BE2C (cell line): ENCODE results near the gene ANKRD60.

Experiments used
- DNase-seq: peaks from one replicate; pipeline ENCODE4 v3.0.0-alpha.2; 2020
- H3K27me3 ChIP-seq: fragments of 250-450 bp; sonication (Bioruptor Pico); 2 replicates; pipeline ENCODE4 v1.5.1; 2020; ENCODE audit warnings: mild to moderate bottlenecking
- H3K36me3 ChIP-seq: fragments of 250-450 bp; sonication (Bioruptor Pico); 2 replicates; pipeline ENCODE4 v1.5.1; 2020; ENCODE audit warnings: mild to moderate bottlenecking
- H3K4me1 ChIP-seq: fragments of 250-450 bp; sonication (Bioruptor Pico); 2 replicates; pipeline ENCODE4 v1.5.1; 2020
- H3K4me3 ChIP-seq: 2 replicates; pipeline ENCODE4 v1.5.1; 2011; ENCODE audit warnings: low read depth, low read length
- H3K9me3 ChIP-seq: fragments of 250-450 bp; sonication (Bioruptor Pico); 2 replicates; pipeline ENCODE4 v1.5.1; 2020
- CTCF ChIP-seq: IDR thresholded peaks from 2 replicates; pipeline ENCODE4 v1.5.1; 2012; ENCODE audit warnings: mild to moderate bottlenecking, low read depth, low read length

ANKRD60 gene

DNA sequence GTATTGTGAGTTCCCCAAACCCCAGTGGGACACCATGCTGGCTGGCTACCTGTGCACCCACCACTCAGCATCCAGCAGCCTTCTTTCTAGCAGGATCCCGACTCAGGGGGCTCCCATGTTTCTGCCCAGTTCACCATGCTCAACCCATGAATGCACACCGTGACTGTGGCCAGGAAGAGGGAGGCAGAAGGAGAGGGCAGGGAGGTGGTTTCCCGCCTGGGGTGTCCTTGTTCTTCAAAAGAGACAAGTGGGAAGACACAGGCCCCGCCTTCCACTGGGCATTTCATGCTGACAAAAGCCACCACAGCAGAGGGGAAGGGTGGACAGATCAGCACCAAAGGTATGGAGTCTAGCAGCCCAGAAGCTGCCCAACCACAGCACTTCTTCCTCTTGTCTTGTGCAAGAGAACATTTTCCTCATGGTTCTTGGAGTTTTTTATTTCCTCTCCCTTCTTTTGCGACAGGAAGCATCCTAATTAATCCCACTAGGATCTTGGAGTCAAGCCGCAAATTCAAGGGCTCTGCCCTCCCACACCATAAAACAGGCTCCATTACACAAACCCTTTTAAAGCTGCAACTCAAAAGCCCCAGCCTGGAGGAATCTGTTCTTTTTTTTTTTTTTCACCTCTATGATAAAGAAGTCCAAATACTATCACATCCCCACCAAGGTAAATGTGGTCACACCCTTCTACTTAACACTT is 13.5 kb upstream of the ANKRD60 start:
- no peak for DNase-seq
- Histone ChIP-seq H3K36me3 (peaks cover 7% of the 10 kb centered on the region), H3K9me3 (no peaks in the 10 kb centered on the region), H3K27me3 (no peaks in the 10 kb centered on the region), H3K4me3 (no peak overlapping the region), H3K4me1 (peaks cover 9% of the 10 kb centered on the region)
- TF ChIP-seq CTCF, result no peak

DNA sequence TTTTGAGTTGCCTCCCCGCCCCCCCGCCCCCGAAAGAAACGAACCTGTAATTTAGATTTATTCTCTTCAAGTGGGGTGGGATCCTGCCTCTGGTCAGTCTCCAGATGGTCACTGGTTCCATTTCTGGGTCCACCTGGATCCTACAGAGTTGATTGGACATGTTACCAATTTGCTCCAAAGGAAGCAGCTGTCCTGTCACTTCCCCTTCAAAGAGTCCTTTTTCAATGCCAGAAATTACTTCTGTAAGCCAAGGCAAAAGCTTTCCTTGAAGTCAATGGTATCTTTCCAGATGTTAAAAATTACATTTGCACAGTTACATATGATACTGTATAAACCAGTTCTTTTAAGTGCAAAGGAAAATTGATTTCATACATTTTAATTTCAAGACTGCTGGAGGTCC is 12.0 kb upstream of the ANKRD60 start:
- TF ChIP-seq CTCF, result no peak
- Histone ChIP-seq H3K4me3 (no peak overlapping the region), H3K36me3 (peaks cover 1% of the 10 kb centered on the region), H3K9me3 (no peaks in the 10 kb centered on the region), H3K4me1 (peaks cover 9% of the 10 kb centered on the region), H3K27me3 (no peaks in the 10 kb centered on the region)
- no peak for DNase-seq

- no peak for TF ChIP-seq CTCF
- peaks cover 9% of the 10 kb centered on the region for H3K4me1 ChIP-seq
- H3K36me3 ChIP-seq, result no peaks in the 10 kb centered on the region
- DNase-seq, result no peak
- H3K4me3 ChIP-seq, result no peak overlapping the region
- no peaks in the 10 kb centered on the region for H3K9me3 ChIP-seq
- H3K27me3 ChIP-seq, result no peaks in the 10 kb centered on the region
Observed at GRCh38 chr20:58239216-58239615, 10.8 kb upstream of the ANKRD60 start.

- DNase-seq, result no peak
- TF ChIP-seq CTCF, result no peak
- H3K27me3 ChIP-seq, result no peaks in the 10 kb centered on the region
- H3K4me3 ChIP-seq, result peak overlapping the region; percentile 73
- H3K9me3 ChIP-seq, result no peaks in the 10 kb centered on the region
- no peaks in the 10 kb centered on the region for H3K36me3 ChIP-seq
- peaks cover 9% of the 10 kb centered on the region for H3K4me1 ChIP-seq
Observed at GRCh38 chr20:58238490-58238889, 10.0 kb upstream of the ANKRD60 start.

- peaks cover 9% of the 10 kb centered on the region for H3K4me1 ChIP-seq
- no peaks in the 10 kb centered on the region for H3K9me3 ChIP-seq
- TF ChIP-seq CTCF, result no peak
- H3K4me3 ChIP-seq, result peak overlapping the region; percentile 73
- no peaks in the 10 kb centered on the region for H3K27me3 ChIP-seq
- H3K36me3 ChIP-seq, result no peaks in the 10 kb centered on the region
- DNase-seq, result no peak
Observed at GRCh38 chr20:58237318-58238132, 9.1 kb upstream of the ANKRD60 start.
